IPS-20b (cell line): ENCODE results near the gene RCN2.

Experiments used
- H3K27ac ChIP-seq: one replicate; pipeline ENCODE4 v1.5.1; 2013; ENCODE audit warnings: low read length
- H3K27me3 ChIP-seq: 2 replicates; pipeline ENCODE4 v1.6.1; 2013; ENCODE audit warnings: mild to moderate bottlenecking, low read length, inconsistent platforms; ENCODE audit not compliant: insufficient read depth
- H3K36me3 ChIP-seq: 2 replicates; pipeline ENCODE4 v1.6.1; 2013; ENCODE audit warnings: low read depth, mild to moderate bottlenecking, inconsistent platforms, low read length, moderate library complexity; ENCODE audit not compliant: insufficient read depth
- H3K4me1 ChIP-seq: 2 replicates; pipeline ENCODE4 v1.6.1; 2013; ENCODE audit warnings: mild to moderate bottlenecking, control low read depth, inconsistent platforms, low read length, moderate library complexity; ENCODE audit not compliant: insufficient read depth
- H3K4me3 ChIP-seq: 2 replicates; pipeline ENCODE4 v1.5.1; 2013; ENCODE audit warnings: mild to moderate bottlenecking, low read length, inconsistent platforms
- H3K9ac ChIP-seq: 2 replicates; pipeline ENCODE4 v1.6.1; 2013; ENCODE audit warnings: low read depth, mild to moderate bottlenecking, inconsistent platforms, low read length, moderate library complexity
- H3K9me3 ChIP-seq: 2 replicates; pipeline ENCODE4 v1.6.1; 2013; ENCODE audit warnings: mild to moderate bottlenecking, low read depth, low read length, inconsistent platforms; ENCODE audit not compliant: insufficient read depth

The RCN2 gene

GRCh38 chr15:76978522-76979330 lies 47.2 kb downstream of the RCN2 start:
- H3K36me3 ChIP-seq = no peaks in the 10 kb centered on the region
- H3K4me1 ChIP-seq = peaks cover under 1% of the 10 kb centered on the region; the same call in 1 of the 2 replicates
- no peak overlapping the region for H3K9ac ChIP-seq
- no peak overlapping the region for H3K4me3 ChIP-seq
- no peak overlapping the region for H3K27ac ChIP-seq
- H3K9me3 ChIP-seq = no peaks in the 10 kb centered on the region
- H3K27me3 ChIP-seq = no peaks in the 10 kb centered on the region

- no peaks in the 10 kb centered on the region for H3K9me3 ChIP-seq
- H3K27ac ChIP-seq = no peak overlapping the region
- no peaks in the 10 kb centered on the region for H3K4me1 ChIP-seq
- H3K36me3 ChIP-seq = no peaks in the 10 kb centered on the region
- H3K4me3 ChIP-seq = no peak overlapping the region
- H3K9ac ChIP-seq = no peak overlapping the region
- no peaks in the 10 kb centered on the region for H3K27me3 ChIP-seq
Observed at GRCh38 chr15:76979331-76979925, 47.9 kb downstream of the RCN2 start.

DNA sequence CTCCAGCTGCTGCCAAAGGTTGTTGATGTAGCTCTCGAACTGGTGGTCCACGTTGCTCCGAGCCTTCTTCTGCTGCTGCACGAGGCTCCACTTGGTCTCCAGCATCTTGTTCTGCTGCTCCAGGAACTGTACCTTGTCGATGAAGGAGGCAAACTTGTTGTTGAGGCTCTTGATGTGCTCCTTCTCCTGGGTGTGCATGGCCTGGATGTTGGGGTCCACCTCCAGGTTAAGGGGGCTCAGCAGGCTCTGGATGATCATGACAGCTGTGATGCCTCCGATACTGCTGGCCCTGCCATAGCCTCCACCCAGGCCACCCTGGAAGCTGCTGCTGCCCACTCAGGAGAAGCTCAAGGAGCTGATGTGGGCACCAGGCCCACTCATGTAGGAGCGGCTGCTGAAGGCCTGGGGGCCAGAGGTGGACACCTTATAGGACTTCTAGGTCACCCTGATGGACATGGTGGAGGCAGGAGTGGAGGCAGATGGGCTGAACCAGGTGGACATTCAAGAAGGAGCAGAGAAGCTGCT lies 48.5 kb downstream of the RCN2 start:
- Histone ChIP-seq H3K4me3 (no peak overlapping the region), H3K36me3 (no peaks in the 10 kb centered on the region), H3K4me1 (no peaks in the 10 kb centered on the region), H3K9ac (no peak overlapping the region), H3K27me3 (no peaks in the 10 kb centered on the region), H3K27ac (no peak overlapping the region), H3K9me3 (no peaks in the 10 kb centered on the region)

DNA sequence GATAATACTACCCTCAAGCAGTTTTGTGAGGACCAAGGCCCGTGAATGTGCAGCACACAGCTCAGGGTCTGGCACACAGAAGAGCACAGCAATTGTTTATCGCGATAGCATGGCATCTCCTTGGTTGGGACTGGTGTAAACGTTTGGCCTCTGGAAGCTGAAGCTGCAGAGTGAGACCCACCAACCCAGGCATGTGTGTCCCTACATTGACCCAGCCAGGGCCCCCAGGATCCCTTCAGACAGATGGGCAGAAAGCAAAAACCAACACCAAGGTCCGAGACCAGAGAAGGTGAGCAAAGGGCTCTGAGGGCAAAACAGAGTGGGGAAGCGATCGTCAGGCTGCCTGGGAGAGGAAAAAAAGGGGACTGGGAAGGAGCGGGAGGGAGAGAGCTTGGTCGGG lies 50.8 kb downstream of the RCN2 start:
- H3K9ac ChIP-seq = no peak overlapping the region
- H3K9me3 ChIP-seq = no peaks in the 10 kb centered on the region
- no peak overlapping the region for H3K27ac ChIP-seq
- H3K4me1 ChIP-seq = no peaks in the 10 kb centered on the region
- no peaks in the 10 kb centered on the region for H3K36me3 ChIP-seq
- H3K4me3 ChIP-seq = no peak overlapping the region
- H3K27me3 ChIP-seq = no peaks in the 10 kb centered on the region

- H3K27me3 ChIP-seq = no peaks in the 10 kb centered on the region
- no peaks in the 10 kb centered on the region for H3K4me1 ChIP-seq
- no peak overlapping the region for H3K4me3 ChIP-seq
- H3K36me3 ChIP-seq = no peaks in the 10 kb centered on the region
- no peaks in the 10 kb centered on the region for H3K9me3 ChIP-seq
- H3K9ac ChIP-seq = no peak overlapping the region
- H3K27ac ChIP-seq = no peak overlapping the region
Observed at GRCh38 chr15:76982756-76983155, 51.2 kb downstream of the RCN2 start.

- H3K9ac ChIP-seq = no peak overlapping the region
- no peak overlapping the region for H3K4me3 ChIP-seq
- no peaks in the 10 kb centered on the region for H3K4me1 ChIP-seq
- no peaks in the 10 kb centered on the region for H3K36me3 ChIP-seq
- H3K27ac ChIP-seq = no peak overlapping the region
- H3K27me3 ChIP-seq = no peaks in the 10 kb centered on the region
- H3K9me3 ChIP-seq = no peaks in the 10 kb centered on the region
Observed at GRCh38 chr15:76983590-76984375, 52.2 kb downstream of the RCN2 start.

- Histone ChIP-seq H3K36me3 (no peaks in the 10 kb centered on the region), H3K9ac (no peak overlapping the region), H3K27ac (no peak overlapping the region)
Observed at GRCh38 chr15:76986743-76987142, 55.2 kb downstream of the RCN2 start.

GRCh38 chr15:76987276-76987675 lies 55.7 kb downstream of the RCN2 start:
- Histone ChIP-seq H3K27ac (no peak overlapping the region), H3K4me3 (no peak overlapping the region), H3K9ac (no peak overlapping the region), H3K9me3 (no peaks in the 10 kb centered on the region), H3K27me3 (no peaks in the 10 kb centered on the region), H3K4me1 (no peaks in the 10 kb centered on the region), H3K36me3 (no peaks in the 10 kb centered on the region)

More at GRCh38 chr15:76986743-76987142, 55.2 kb downstream of the RCN2 start:
- H3K27me3 ChIP-seq = no peaks in the 10 kb centered on the region
- no peaks in the 10 kb centered on the region for H3K4me1 ChIP-seq
- no peaks in the 10 kb centered on the region for H3K9me3 ChIP-seq
- no peak overlapping the region for H3K4me3 ChIP-seq

- no peaks in the 10 kb centered on the region for H3K4me1 ChIP-seq
- no peaks in the 10 kb centered on the region for H3K27me3 ChIP-seq
- no peak overlapping the region for H3K27ac ChIP-seq
- no peaks in the 10 kb centered on the region for H3K36me3 ChIP-seq
- no peak overlapping the region for H3K4me3 ChIP-seq
- no peaks in the 10 kb centered on the region for H3K9me3 ChIP-seq
- H3K9ac ChIP-seq = no peak overlapping the region
Observed at GRCh38 chr15:76987896-76988860, 56.6 kb downstream of the RCN2 start.

GRCh38 chr15:76988867-76989780 lies 57.6 kb downstream of the RCN2 start:
- Histone ChIP-seq H3K9ac (no peak overlapping the region), H3K9me3 (no peaks in the 10 kb centered on the region), H3K4me3 (no peak overlapping the region), H3K27me3 (no peaks in the 10 kb centered on the region), H3K27ac (no peak overlapping the region), H3K4me1 (no peaks in the 10 kb centered on the region), H3K36me3 (no peaks in the 10 kb centered on the region)
